IMR-90 (cell line): ENCODE data around the gene CREB5. TPM values are rescaled to one million over a fixed set of nuclear protein-coding genes. Genes with fewer than 3 reads are reported as not detected.

ENCODE experiments used
- ATAC-seq: fragments of 200-7000 bp; cut with Tn5 transposase; 2 replicates; pipeline ENCODE4 v1.9.1; 2020; ENCODE audit warnings: low read depth, mild to moderate bottlenecking, moderate library complexity
- BruUV-seq: library from RNA; stranded (reverse); fragments of 400-500 nt; replicated peaks from 2 replicates; lab custom pipeline; 2021; lab: Mats Ljungman, UMichigan
- CTCF ChIA-PET: fragments of 300-600 bp; formaldehyde crosslinking; extraction: SDS; loops from one replicate; lab custom pipeline; 2021; ENCODE audit warnings: antibody characterized with exemption; lab: Yijun Ruan, JAX
- POLR2A ChIA-PET: fragments of 300-600 bp; sonication (Branson Sonifier 250); formaldehyde crosslinking; loops from one replicate; lab custom pipeline; 2022; ENCODE audit warnings: antibody characterized with exemption; ENCODE audit not compliant: unreplicated experiment; lab: Charles Lee
- DNase-seq: peaks from one replicate; pipeline ENCODE4 v3.0.0; 2013
- H2AFZ ChIP-seq: replicated peaks from 2 replicates; pipeline ENCODE3; 2013; ENCODE audit warnings: low read length, mild to moderate bottlenecking; ENCODE audit not compliant: poor library complexity
- H2AK5ac ChIP-seq: 2 replicates; pipeline ENCODE4 v1.6.1; 2013; ENCODE audit warnings: low read depth, low read length, inconsistent platforms
- H2AK9ac ChIP-seq: replicated peaks from 2 replicates; pipeline ENCODE3; 2013; ENCODE audit warnings: mild to moderate bottlenecking, low read depth, low read length, moderate library complexity; ENCODE audit not compliant: poor library complexity
- H2BK120ac ChIP-seq: 2 replicates; pipeline ENCODE4 v1.6.1; 2013; ENCODE audit warnings: low read depth, low read length, inconsistent platforms
- H2BK15ac ChIP-seq: 3 replicates; pipeline ENCODE4 v1.6.1; 2013; ENCODE audit warnings: low read depth, low read length, inconsistent platforms
- H2BK20ac ChIP-seq: 2 replicates; pipeline ENCODE4 v1.6.1; 2013; ENCODE audit warnings: low read depth, mild to moderate bottlenecking, inconsistent platforms, low read length, moderate library complexity
- H2BK5ac ChIP-seq: 2 replicates; pipeline ENCODE4 v1.6.1; 2013; ENCODE audit warnings: mild to moderate bottlenecking, low read depth, low read length, inconsistent platforms; ENCODE audit not compliant: poor library complexity, severe bottlenecking
- H3K14ac ChIP-seq: replicated peaks from 2 replicates; pipeline ENCODE4 v1.6.1; 2013; ENCODE audit warnings: low read depth, low read length, inconsistent platforms
- H3K18ac ChIP-seq: 2 replicates; pipeline ENCODE4 v1.6.1; 2013; ENCODE audit warnings: low read depth, low read length, control low read depth
- H3K23ac ChIP-seq: 2 replicates; pipeline ENCODE4 v1.6.1; 2013; ENCODE audit warnings: low read depth, low read length, inconsistent platforms
- H3K27ac ChIP-seq: 2 replicates; pipeline ENCODE4 v1.5.1; 2013; ENCODE audit warnings: mild to moderate bottlenecking, control low read depth, low read length; ENCODE audit not compliant: insufficient read depth
- H3K27me3 ChIP-seq: 2 replicates; pipeline ENCODE4 v1.6.1; 2013; ENCODE audit warnings: low read length; ENCODE audit not compliant: control insufficient read depth, insufficient read depth
- H3K36me3 ChIP-seq: 2 replicates; pipeline ENCODE4 v1.6.1; 2013; ENCODE audit warnings: low read length, mixed read lengths; ENCODE audit not compliant: control insufficient read depth, insufficient read depth
- H3K4ac ChIP-seq: 2 replicates; pipeline ENCODE4 v1.6.1; 2013; ENCODE audit warnings: low read depth, low read length, inconsistent platforms
- H3K4me1 ChIP-seq: 2 replicates; pipeline ENCODE4 v1.6.1; 2013; ENCODE audit warnings: low read length, mixed read lengths; ENCODE audit not compliant: control insufficient read depth, insufficient read depth
- H3K4me2 ChIP-seq: 2 replicates; pipeline ENCODE4 v1.6.1; 2013; ENCODE audit warnings: low read depth, mild to moderate bottlenecking, control low read depth, low read length, moderate library complexity
- H3K4me3 ChIP-seq: 2 replicates; pipeline ENCODE4 v1.5.1; 2013; ENCODE audit warnings: low read depth, mild to moderate bottlenecking, control low read depth, low read length, moderate library complexity; ENCODE audit not compliant: insufficient read depth
- H3K56ac ChIP-seq: 2 replicates; pipeline ENCODE4 v1.6.1; 2013; ENCODE audit warnings: low read length, inconsistent platforms; ENCODE audit not compliant: insufficient read depth; ENCODE audit errors: extremely low read depth
- H3K79me1 ChIP-seq, 2 experiments: 2 replicates each; pipeline ENCODE4 v1.6.1; 2013; ENCODE audit warnings: low read length in 2 of 2, inconsistent platforms in 1 of 2, low read depth in 1 of 2
- H3K9ac ChIP-seq: 2 replicates; pipeline ENCODE4 v1.6.1; 2013; ENCODE audit warnings: low read depth, low read length, control low read depth
- H3K9me1 ChIP-seq: 2 replicates; pipeline ENCODE4 v1.6.1; 2013; ENCODE audit warnings: low read length, inconsistent platforms; ENCODE audit not compliant: insufficient read depth
- H3K9me3 ChIP-seq: 2 replicates; pipeline ENCODE4 v1.6.1; 2013; ENCODE audit warnings: low read length; ENCODE audit not compliant: control insufficient read depth, insufficient read depth
- H4K20me1 ChIP-seq: 2 replicates; pipeline ENCODE4 v1.6.1; 2013; ENCODE audit warnings: low read length, inconsistent platforms; ENCODE audit not compliant: insufficient read depth
- H4K5ac ChIP-seq: 2 replicates; pipeline ENCODE4 v1.6.1; 2013; ENCODE audit warnings: mild to moderate bottlenecking, low read depth, low read length, control low read depth
- H4K8ac ChIP-seq, 2 experiments: 2 replicates each; pipeline ENCODE4 v1.6.1; 2013; ENCODE audit warnings: low read depth in 2 of 2, low read length in 2 of 2, control low read depth in 1 of 2, inconsistent platforms in 1 of 2
- H4K91ac ChIP-seq: 2 replicates; pipeline ENCODE4 v1.6.1; 2013; ENCODE audit warnings: low read depth, low read length, inconsistent platforms; ENCODE audit not compliant: insufficient read depth
- BHLHE40 ChIP-seq: fragments of 150-350 bp; IDR thresholded peaks from 2 replicates; pipeline ENCODE4 v1.6.1; 2016; ENCODE audit warnings: mild to moderate bottlenecking, low read depth, low read length
- CEBPB ChIP-seq: IDR thresholded peaks from 2 replicates; pipeline ENCODE4 v1.6.1; 2012; ENCODE audit warnings: low read depth, low read length, improper control_type of control experiment
- CTCF ChIP-seq: conservative IDR thresholded peaks from 2 replicates; pipeline ENCODE4 v1.5.1; 2012; ENCODE audit warnings: mild to moderate bottlenecking, low read depth, low read length, improper control_type of control experiment
- ELK1 ChIP-seq: fragments of 150-350 bp; IDR thresholded peaks from 2 replicates; pipeline ENCODE4 v1.6.1; 2016; ENCODE audit warnings: low read depth, mild to moderate bottlenecking, low read length, moderate library complexity, borderline replicate concordance
- FOS ChIP-seq: fragments of 150-350 bp; IDR thresholded peaks from 2 replicates; pipeline ENCODE4 v1.6.1; 2016; ENCODE audit warnings: low read depth, low read length
- MAFK ChIP-seq: IDR thresholded peaks from 2 replicates; pipeline ENCODE4 v1.6.1; 2012; ENCODE audit warnings: low read depth, low read length, improper control_type of control experiment
- MAZ ChIP-seq: IDR thresholded peaks from 2 replicates; pipeline ENCODE4 v1.6.1; 2012; ENCODE audit warnings: low read depth, mild to moderate bottlenecking, low read length, improper control_type of control experiment, moderate library complexity, borderline replicate concordance
- MXI1 ChIP-seq: IDR thresholded peaks from 2 replicates; pipeline ENCODE4 v1.6.1; 2012; ENCODE audit warnings: low read depth, mild to moderate bottlenecking, low read length, moderate library complexity, borderline replicate concordance
- NFE2L2 ChIP-seq: fragments of 150-350 bp; IDR thresholded peaks from 2 replicates; pipeline ENCODE4 v1.6.1; 2016; ENCODE audit warnings: low read depth, mild to moderate bottlenecking, low read length
- POLR2A ChIP-seq: IDR thresholded peaks from 2 replicates; pipeline ENCODE4 v1.6.1; 2012; ENCODE audit warnings: mild to moderate bottlenecking, low read depth, low read length
- RAD21 ChIP-seq: IDR thresholded peaks from 2 replicates; pipeline ENCODE4 v1.6.1; 2012; ENCODE audit warnings: low read length, improper control_type of control experiment
- RCOR1 ChIP-seq: IDR thresholded peaks from 2 replicates; pipeline ENCODE4 v1.6.1; 2012; ENCODE audit warnings: mild to moderate bottlenecking, low read length, improper control_type of control experiment; ENCODE audit not compliant: insufficient replicate concordance
- RFX5 ChIP-seq: IDR thresholded peaks from 2 replicates; pipeline ENCODE4 v1.8.0; 2012; ENCODE audit warnings: low read depth, mild to moderate bottlenecking, low read length, moderate library complexity
- SMC3 ChIP-seq: fragments of 150-350 bp; IDR thresholded peaks from 2 replicates; pipeline ENCODE4 v1.6.1; 2016; ENCODE audit warnings: low read depth, mild to moderate bottlenecking, antibody characterized with exemption, low read length, moderate library complexity
- USF2 ChIP-seq: fragments of 150-350 bp; IDR thresholded peaks from 2 replicates; pipeline ENCODE4 v1.6.1; 2017; ENCODE audit warnings: mild to moderate bottlenecking, antibody characterized with exemption, low read length, low read depth
- WGBS, 2 experiments: methylation state at CpG; one replicate each; pipeline versions ENCODE4 v1.1.5 to v1.1.7; 2013; ENCODE audit warnings: missing lambda C conversion rate in 2 of 2; ENCODE audit not compliant: insufficient read length in 1 of 2; ENCODE audit errors: extremely low coverage in 2 of 2; 5-methylcytosine and 5-hydroxymethylcytosine counted together
- dilution Hi-C: fragments of 300-500 bp; cut with HindIII; formaldehyde crosslinking; loops from one replicate; pipeline ENCODE4 v1.14.3; 2018; ENCODE audit warnings: low sequenced_read_pairs; ENCODE audit not compliant: unreplicated experiment
- in situ Hi-C: fragments of 300-500 bp; cut with MboI; formaldehyde crosslinking; loops from 3 replicates; pipeline ENCODE4 v1.14.3; 2019; ENCODE audit warnings: low sequenced_read_pairs, inconsistent platforms, mixed read lengths
- intact Hi-C: fragments of 100-400 bp; cut with micrococcal nuclease; formaldehyde crosslinking; loops from 2 replicates; pipeline ENCODE4 v1.10.0; 2022
- polyA plus RNA-seq, 3 experiments: library from polyadenylated mRNA; depleted of rRNA; stranded (reverse); fragments of >200 nt; gene quantifications; 2 replicates each; pipeline ENCODE4 v1.2.3, GENCODE V29; 2012; ENCODE audit warnings: low replicate concordance in 1 of 3
- total RNA-seq: library from RNA; depleted of rRNA; stranded (reverse); fragments of >200 nt; gene quantifications from 2 replicates; pipeline ENCODE4 v1.2.3, GENCODE V29; 2012

Gene CREB5
- total and polyA plus RNA-seq, 2 of the 4 experiments (the other 2 are of a cell fraction) = 7.3 to 13.1 TPM

- Histone ChIP-seq H2AFZ (peak overlapping the region; percentile 16), H3K27me3 (no peaks in the 10 kb centered on the region), H3K36me3 (no peaks in the 10 kb centered on the region), H3K9me1 (no peaks in the 10 kb centered on the region), H3K9me3 (no peaks in the 10 kb centered on the region), H3K9ac (no peak overlapping the region), H2BK20ac (no peak overlapping the region), H3K27ac (no peak overlapping the region), H2BK5ac (no peak overlapping the region), H3K4me3 (no peak overlapping the region), H2BK15ac (no peak overlapping the region), H3K79me1 (no peaks in the 10 kb centered on the region), H2AK5ac (no peak overlapping the region), H2AK9ac (no peak overlapping the region), H2BK120ac (no peak overlapping the region), H3K18ac (no peak overlapping the region), H4K5ac (no peak overlapping the region), H3K14ac (no peak overlapping the region), H3K56ac (no peak overlapping the region), H3K4ac (no peak overlapping the region), H3K4me1 (no peaks in the 10 kb centered on the region), H4K20me1 (no peaks in the 10 kb centered on the region), H4K8ac (no peak overlapping the region), H3K4me2 (no peak overlapping the region), H3K23ac (no peak overlapping the region), H4K91ac (no peak overlapping the region)
- BruUV-seq = no TSS peak
- ATAC-seq (no peak), DNase-seq (no peak)
- in situ Hi-C loops (no loop called here), dilution Hi-C loops (no loop called here), intact Hi-C loops (no loop called here)
- 87% methylated on average over 4 of the region's 11 CpGs; no CpG with 5 or more reads in 1 of the 2 experiments for WGBS, 2 experiments
- POLR2A ChIA-PET = no interaction called here
- CTCF ChIA-PET = interaction anchor here (0.6 kb wide), 1 partner anchor 824 kb away, joined by 3 read pairs; no protein-coding TSS in a partner anchor
- TF ChIP-seq NFE2L2 = no peak
- no peak for TF ChIP-seq RCOR1
- TF ChIP-seq CEBPB = no peak
- no peak for TF ChIP-seq MAZ
- TF ChIP-seq RAD21 = no peak
- no peak for TF ChIP-seq BHLHE40
- no peak for TF ChIP-seq SMC3
- no peak for TF ChIP-seq CTCF
- TF ChIP-seq FOS = no peak
- no peak for TF ChIP-seq MXI1
- no peak for TF ChIP-seq USF2
- TF ChIP-seq ELK1 = no peak
- no peak for TF ChIP-seq POLR2A
- TF ChIP-seq MAFK = no peak
- TF ChIP-seq RFX5 = no peak
These were observed 95.4 kb downstream of the CREB5 start for GRCh38 chr7:28507525-28508282.
